ENCODE data around the gene KERA. TPM values are rescaled to one million over a fixed set of nuclear protein-coding genes. Genes with fewer than 3 reads are reported as not detected.

KERA gene
- polyA plus RNA-seq, 3 donors, result not detected

DNA sequence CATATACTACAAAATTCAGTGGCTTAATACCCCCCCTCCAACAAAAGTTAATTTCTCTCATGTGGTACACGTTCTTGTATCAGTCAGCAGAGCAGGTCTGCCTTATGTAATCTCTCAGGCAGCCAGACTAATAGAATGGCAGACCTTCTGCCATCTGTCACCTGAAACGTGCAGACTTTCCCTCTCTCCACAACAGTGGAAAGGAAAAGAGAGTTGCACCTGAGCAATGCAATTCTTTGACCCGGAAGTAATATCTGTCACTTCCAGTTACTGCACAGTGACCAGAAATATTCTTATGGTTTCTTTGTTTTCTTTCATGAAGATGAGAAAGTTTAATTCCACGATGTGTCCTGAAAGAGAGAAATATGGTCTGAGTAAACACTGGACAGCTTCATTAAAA lies 14.4 kb downstream of the KERA start:
- intact Hi-C loops (cut with micrococcal nuclease), result no loop called here
- Histone ChIP-seq H3K9ac (ENCODE audit: insufficient read depth, low read length, poor library complexity, severe bottlenecking) (no peak overlapping the region), H4K20me1 (ENCODE audit: insufficient read depth, low read length) (no peaks in the 10 kb centered on the region), H3K4me3 (replicated peaks in 1 of 3; ENCODE audit: low read depth in 2 of 3, low read length in 3 of 3) (no peak overlapping the region), H3K36me3 (replicated peaks in 1 of 2; ENCODE audit: control insufficient read depth in 1 of 2, insufficient read depth in 2 of 2, low read length in 2 of 2) (no peaks in the 10 kb centered on the region), H3K27ac (ENCODE audit: low read depth in 1 of 2, low read length in 2 of 2) (no peak overlapping the region), H3K4me2 (replicated peaks; ENCODE audit: extremely low read depth, low read length, poor library complexity, severe bottlenecking) (no peak overlapping the region), H3K9me3 (replicated peaks in 1 of 2; ENCODE audit: control insufficient read depth in 1 of 2, insufficient read depth in 1 of 2, low read length in 2 of 2) (no peaks in the 10 kb centered on the region), H3K4me1 (ENCODE audit: control insufficient read depth in 1 of 2, insufficient read depth in 2 of 2, low read length in 2 of 2) (no peaks in the 10 kb centered on the region), H3K27me3 (ENCODE audit: control insufficient read depth in 2 of 2, insufficient read depth in 2 of 2, low read length in 2 of 2) (no peaks in the 10 kb centered on the region), H2AFZ (ENCODE audit: insufficient read depth, low read depth, low read length, poor library complexity, severe bottlenecking) (no peak overlapping the region), H3K79me2 (ENCODE audit: insufficient read depth, low read length) (no peaks in the 10 kb centered on the region)
- no peak overlapping the region for H3K27ac Mint-ChIP-seq
- no peaks in the 10 kb centered on the region for H3K4me1 Mint-ChIP-seq
- no CpG with 5 or more reads among the region's 4 CpGs for WGBS (ENCODE audit: insufficient coverage)
- H3K36me3 Mint-ChIP-seq, result no peaks in the 10 kb centered on the region
- peaks cover 0 to 6% (median 0%) of the 10 kb centered on the region in 7 donors for H3K9me3 Mint-ChIP-seq
- DNase-seq, result no peak
- H3K27me3 Mint-ChIP-seq (ENCODE audit: low read depth in 3 of 3), result peaks cover 0 to 2% (median 2%) of the 10 kb centered on the region in 3 donors
- no peak overlapping the region for H3K4me3 Mint-ChIP-seq
- TF ChIP-seq, protein P1, sequence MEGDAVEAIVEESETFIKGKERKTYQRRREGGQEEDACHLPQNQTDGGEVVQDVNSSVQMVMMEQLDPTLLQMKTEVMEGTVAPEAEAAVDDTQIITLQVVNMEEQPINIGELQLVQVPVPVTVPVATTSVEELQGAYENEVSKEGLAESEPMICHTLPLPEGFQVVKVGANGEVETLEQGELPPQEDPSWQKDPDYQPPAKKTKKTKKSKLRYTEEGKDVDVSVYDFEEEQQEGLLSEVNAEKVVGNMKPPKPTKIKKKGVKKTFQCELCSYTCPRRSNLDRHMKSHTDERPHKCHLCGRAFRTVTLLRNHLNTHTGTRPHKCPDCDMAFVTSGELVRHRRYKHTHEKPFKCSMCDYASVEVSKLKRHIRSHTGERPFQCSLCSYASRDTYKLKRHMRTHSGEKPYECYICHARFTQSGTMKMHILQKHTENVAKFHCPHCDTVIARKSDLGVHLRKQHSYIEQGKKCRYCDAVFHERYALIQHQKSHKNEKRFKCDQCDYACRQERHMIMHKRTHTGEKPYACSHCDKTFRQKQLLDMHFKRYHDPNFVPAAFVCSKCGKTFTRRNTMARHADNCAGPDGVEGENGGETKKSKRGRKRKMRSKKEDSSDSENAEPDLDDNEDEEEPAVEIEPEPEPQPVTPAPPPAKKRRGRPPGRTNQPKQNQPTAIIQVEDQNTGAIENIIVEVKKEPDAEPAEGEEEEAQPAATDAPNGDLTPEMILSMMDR (IDR thresholded peaks at IDR 0.05), result no peak

DNA sequence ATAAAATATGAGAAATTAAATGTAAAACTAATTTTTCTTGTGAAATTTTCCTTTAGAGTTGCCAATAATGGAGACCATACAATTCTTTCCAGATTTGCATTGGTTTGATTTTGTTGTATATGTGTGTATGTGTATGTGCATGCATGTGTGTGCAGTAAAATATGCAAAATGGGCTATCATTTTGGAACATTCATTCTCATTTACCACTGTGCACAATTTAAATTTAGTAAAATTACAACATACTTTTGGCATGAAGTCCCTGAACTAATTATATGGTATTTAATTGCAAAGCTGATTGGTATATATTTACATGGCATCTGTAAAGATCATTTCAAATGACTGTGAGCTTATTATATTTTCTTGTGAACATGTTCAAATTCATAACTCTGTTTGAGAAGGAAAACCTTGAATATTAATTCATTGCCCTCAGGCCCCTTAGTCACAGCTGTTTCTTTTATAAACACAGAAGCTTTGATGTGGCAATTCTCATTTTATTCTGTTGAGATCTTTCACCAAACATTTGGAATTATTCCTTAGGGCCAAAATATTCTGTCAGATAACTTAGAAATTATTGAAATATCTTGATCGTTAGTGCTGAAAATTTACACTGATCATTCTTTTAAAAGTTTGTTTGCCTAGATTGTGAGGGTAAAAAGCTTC lies 17.6 kb downstream of the KERA start:
- intact Hi-C loops (cut with micrococcal nuclease), result no loop called here
- no peaks in the 10 kb centered on the region for H3K79me2 ChIP-seq (ENCODE audit: insufficient read depth, low read length)
- WGBS (ENCODE audit: insufficient coverage), result no CpG with 5 or more reads among the region's 1 CpG

More for the DNA sequence above, 17.6 kb downstream of the KERA start:
- H3K27me3 Mint-ChIP-seq (ENCODE audit: low read depth in 3 of 3), result peaks cover 0 to 2% (median 0%) of the 10 kb centered on the region in 3 donors
- Histone ChIP-seq H3K36me3 (replicated peaks in 1 of 2; ENCODE audit: control insufficient read depth in 1 of 2, insufficient read depth in 2 of 2, low read length in 2 of 2) (no peaks in the 10 kb centered on the region), H2AFZ (ENCODE audit: insufficient read depth, low read depth, low read length, poor library complexity, severe bottlenecking) (no peak overlapping the region), H3K4me3 (replicated peaks in 1 of 3; ENCODE audit: low read depth in 2 of 3, low read length in 3 of 3) (no peak overlapping the region), H3K27ac (ENCODE audit: low read depth in 1 of 2, low read length in 2 of 2) (no peak overlapping the region), H3K9me3 (replicated peaks in 1 of 2; ENCODE audit: control insufficient read depth in 1 of 2, insufficient read depth in 1 of 2, low read length in 2 of 2) (no peaks in the 10 kb centered on the region), H3K4me2 (replicated peaks; ENCODE audit: extremely low read depth, low read length, poor library complexity, severe bottlenecking) (no peak overlapping the region), H3K9ac (ENCODE audit: insufficient read depth, low read length, poor library complexity, severe bottlenecking) (no peak overlapping the region), H4K20me1 (ENCODE audit: insufficient read depth, low read length) (no peaks in the 10 kb centered on the region), H3K27me3 (ENCODE audit: control insufficient read depth in 2 of 2, insufficient read depth in 2 of 2, low read length in 2 of 2) (no peaks in the 10 kb centered on the region), H3K4me1 (ENCODE audit: control insufficient read depth in 1 of 2, insufficient read depth in 2 of 2, low read length in 2 of 2) (no peaks in the 10 kb centered on the region)
- no peak overlapping the region for H3K4me3 Mint-ChIP-seq
- H3K27ac Mint-ChIP-seq, result no peak overlapping the region
- TF ChIP-seq, protein P1 (IDR thresholded peaks at IDR 0.05), result no peak
- H3K9me3 Mint-ChIP-seq, result peaks cover 0 to 4% (median 0%) of the 10 kb centered on the region in 7 donors
- no peaks in the 10 kb centered on the region for H3K36me3 Mint-ChIP-seq
- H3K4me1 Mint-ChIP-seq, result no peaks in the 10 kb centered on the region
- no peak for DNase-seq
